Measurements from ENCODE around the gene PTRHD1.
"Not testable (repeated sequence)": the region's sequence is repeated elsewhere in the genome, so short reads cannot be mapped to it uniquely, and the experiment has no call there.

Gene PTRHD1

GRCh38 chr2:24805811-24806660 is 12.8 kb upstream of the PTRHD1 start:
- not testable (repeated sequence) for DNase-seq

GRCh38 chr2:24800487-24800886 is 7.3 kb upstream of the PTRHD1 start:
- DNase-seq: not testable (repeated sequence)

- no peak for DNase-seq
Observed at GRCh38 chr2:24797644-24798043, 4.5 kb upstream of the PTRHD1 start.

GRCh38 chr2:24793761-24794435 is 707 bp upstream of the PTRHD1 start:
- no peak for DNase-seq

GRCh38 chr2:24792542-24792873 is 683 bp downstream of the PTRHD1 start:
- no peak for DNase-seq

- no peak for DNase-seq
Observed at GRCh38 chr2:24791452-24791851, 1.7 kb downstream of the PTRHD1 start.

GRCh38 chr2:24788816-24789215 is 4.4 kb downstream of the PTRHD1 start:
- DNase-seq: no peak

- no peak for DNase-seq
Observed at GRCh38 chr2:24787532-24787931, 5.7 kb downstream of the PTRHD1 start.

GRCh38 chr2:24785671-24786321 is 7.4 kb downstream of the PTRHD1 start:
- no peak for DNase-seq

GRCh38 chr2:24783641-24784040 is 9.6 kb downstream of the PTRHD1 start:
- no peak for DNase-seq

- no peak for DNase-seq
Observed at GRCh38 chr2:24779116-24779515, 14.1 kb downstream of the PTRHD1 start.

GRCh38 chr2:24774373-24774772 is 18.8 kb downstream of the PTRHD1 start:
- DNase-seq: no peak

- DNase-seq: no peak
Observed at GRCh38 chr2:24771764-24772586, 21.2 kb downstream of the PTRHD1 start.

GRCh38 chr2:24771061-24771460 is 22.1 kb downstream of the PTRHD1 start:
- no peak for DNase-seq

GRCh38 chr2:24768601-24769000 is 24.6 kb downstream of the PTRHD1 start:
- DNase-seq: no peak

GRCh38 chr2:24768013-24768412 is 25.2 kb downstream of the PTRHD1 start:
- DNase-seq: no peak

GRCh38 chr2:24766609-24767008 is 26.6 kb downstream of the PTRHD1 start:
- DNase-seq: no peak

- no peak for DNase-seq
Observed at GRCh38 chr2:24763843-24764242, 29.3 kb downstream of the PTRHD1 start.

- DNase-seq: no peak
Observed at GRCh38 chr2:24762518-24762917, 30.7 kb downstream of the PTRHD1 start.

GRCh38 chr2:24761866-24762265 is 31.3 kb downstream of the PTRHD1 start:
- DNase-seq: no peak

GRCh38 chr2:24756789-24757188 is 36.4 kb downstream of the PTRHD1 start:
- DNase-seq: no peak

GRCh38 chr2:24754985-24755705 is 38.0 kb downstream of the PTRHD1 start:
- no peak for DNase-seq

All from cortex of kidney (tissue), 1 donor.